Activated CD4-positive, alpha-beta T cell treated with anti-CD3 and anti-CD28 coated beads for 36 hours (primary cell): ENCODE data around the gene NAPA. TPM values are rescaled to one million over a fixed set of nuclear protein-coding genes. Genes with fewer than 3 reads are reported as not detected.

Source experiments
- ATAC-seq: fragments of 200-7000 bp; cut with Tn5 transposase; one replicate; pipeline ENCODE4 v1.10.0; 2021; ENCODE audit warnings: mild to moderate bottlenecking, moderate library complexity
- CTCF ChIA-PET: fragments of 350-600 bp; sonication (Branson Sonifier 250); formaldehyde crosslinking; loops from one replicate; lab custom pipeline; 2021; ENCODE audit warnings: antibody characterized with exemption; lab: Charles Lee
- POLR2A ChIA-PET: fragments of 350-600 bp; sonication (Branson Sonifier 250); formaldehyde crosslinking; loops from one replicate; lab custom pipeline; 2021; ENCODE audit warnings: antibody characterized with exemption, inconsistent platforms; lab: Charles Lee
- DNase-seq: peaks from one replicate; pipeline ENCODE4 v3.0.0-alpha.2; 2020
- H3K27ac Mint-ChIP-seq: one replicate; pipeline ENCODE4 v1.8.0; 2021; ENCODE audit warnings: mixed read lengths
- H3K27me3 Mint-ChIP-seq: one replicate; pipeline ENCODE4 v1.8.0; 2021; ENCODE audit warnings: mixed read lengths
- H3K36me3 Mint-ChIP-seq: one replicate; pipeline ENCODE4 v1.8.0; 2021; ENCODE audit warnings: low read depth, mixed read lengths
- H3K4me1 Mint-ChIP-seq: one replicate; pipeline ENCODE4 v1.8.0; 2021; ENCODE audit warnings: mixed read lengths
- H3K4me3 Mint-ChIP-seq: one replicate; pipeline ENCODE4 v1.8.0; 2021; ENCODE audit warnings: mild to moderate bottlenecking, moderate library complexity, mixed read lengths
- H3K9me3 Mint-ChIP-seq: one replicate; pipeline ENCODE4 v1.8.0; 2021; ENCODE audit warnings: low read depth, mixed read lengths
- intact Hi-C, 2 experiments: fragments of 100-400 bp; cut with DNase I in 1 of 2; cut with micrococcal nuclease in 1 of 2; formaldehyde crosslinking; loops; one replicate each; pipeline versions ENCODE4 v1.14.2 to v1.15.1; 2022 to 2024; cut with DNase I, micrococcal nuclease
- total RNA-seq, 2 experiments: library from RNA; stranded (reverse); gene quantifications; one replicate each; pipeline ENCODE4 v1.2.3, GENCODE V29; 2021

The NAPA gene
- total RNA-seq, 2 experiments from 2014 or later = 54.2 to 68.8 TPM

- ChIA-PET POLR2A (no interaction called here), CTCF (interaction anchor here (0.9 kb wide), 1 partner anchor 10 kb away, joined by 3 read pairs; the partner anchor contains the start of gene KPTN)
- peaks cover 14% of the 10 kb centered on the region for H3K4me1 Mint-ChIP-seq
- no peak overlapping the region for H3K27ac Mint-ChIP-seq
- H3K36me3 Mint-ChIP-seq = no peaks in the 10 kb centered on the region
- H3K4me3 Mint-ChIP-seq = no peak overlapping the region
- no peak for DNase-seq
- H3K9me3 Mint-ChIP-seq = no peaks in the 10 kb centered on the region
- intact Hi-C loops = no loop called here
- ATAC-seq = no peak
- H3K27me3 Mint-ChIP-seq = peaks cover 36% of the 10 kb centered on the region
These were observed 41.5 kb downstream of the NAPA start for GRCh38 chr19:47473336-47473735.

GRCh38 chr19:47471733-47472457 lies 43.0 kb downstream of the NAPA start, which contains the start of gene SLC8A2:
SLC8A2 (minus strand) TSS chr19:47471893; CDS start chr19:47466403, 5,490 bp downstream.
- ATAC-seq = peak; percentile 80
- intact Hi-C loops = loop anchor here in 1 of 2 experiments (1.0 kb wide), 1 partner anchor 11 kb away; no protein-coding TSS in a partner anchor
- DNase-seq = peak; percentile 82
- H3K27me3 Mint-ChIP-seq = peaks cover 46% of the 10 kb centered on the region
- H3K4me1 Mint-ChIP-seq = peaks cover 14% of the 10 kb centered on the region
- POLR2A ChIA-PET = interaction anchor here (0.6 kb wide), 1 partner anchor 971 kb away, joined by 4 read pairs; no protein-coding TSS in a partner anchor
- H3K4me3 Mint-ChIP-seq = no peak within 1 kb of the TSS
- no peak within 1 kb of the TSS for H3K27ac Mint-ChIP-seq
- CTCF ChIA-PET = interaction anchor here (0.6 to 1.6 kb wide), 3 partner anchors 35 to 1965 kb away, joined by 3 to 6 read pairs (median 6); no protein-coding TSS in a partner anchor
- no peaks in the 10 kb centered on the region for H3K36me3 Mint-ChIP-seq
- H3K9me3 Mint-ChIP-seq = no peaks in the 10 kb centered on the region

GRCh38 chr19:47471381-47471732 lies 43.5 kb downstream of the NAPA start:
- no peaks in the 10 kb centered on the region for H3K36me3 Mint-ChIP-seq
- H3K9me3 Mint-ChIP-seq = no peaks in the 10 kb centered on the region
- no peak overlapping the region for H3K27ac Mint-ChIP-seq
- POLR2A ChIA-PET = no interaction called here
- CTCF ChIA-PET = interaction anchor here (1.6 kb wide), 1 partner anchor 35 kb away, joined by 6 read pairs; no protein-coding TSS in a partner anchor
- ATAC-seq = no peak
- peaks cover 46% of the 10 kb centered on the region for H3K27me3 Mint-ChIP-seq
- no peak for DNase-seq
- no peak overlapping the region for H3K4me3 Mint-ChIP-seq
- intact Hi-C loops = no loop called here
- peaks cover 14% of the 10 kb centered on the region for H3K4me1 Mint-ChIP-seq

- ATAC-seq (no peak), DNase-seq (no peak)
- Mint-ChIP-seq H3K4me3 (no peak overlapping the region), H3K36me3 (no peaks in the 10 kb centered on the region), H3K27me3 (peaks cover 46% of the 10 kb centered on the region), H3K27ac (no peak overlapping the region), H3K4me1 (peaks cover 14% of the 10 kb centered on the region), H3K9me3 (no peaks in the 10 kb centered on the region)
- ChIA-PET CTCF (no interaction called here), POLR2A (no interaction called here)
- intact Hi-C loops = no loop called here
These were observed 44.2 kb downstream of the NAPA start for GRCh38 chr19:47470447-47471195.

- DNase-seq (no peak), ATAC-seq (no peak)
- no peaks in the 10 kb centered on the region for H3K9me3 Mint-ChIP-seq
- H3K27me3 Mint-ChIP-seq = peaks cover 46% of the 10 kb centered on the region
- peaks cover 14% of the 10 kb centered on the region for H3K4me1 Mint-ChIP-seq
- intact Hi-C loops = no loop called here
- POLR2A ChIA-PET = no interaction called here
- H3K27ac Mint-ChIP-seq = no peak overlapping the region
- H3K4me3 Mint-ChIP-seq = no peak overlapping the region
- CTCF ChIA-PET = no interaction called here
- H3K36me3 Mint-ChIP-seq = no peaks in the 10 kb centered on the region
These were observed 45.1 kb downstream of the NAPA start for GRCh38 chr19:47469719-47470118.

- Mint-ChIP-seq H3K4me3 (no peak overlapping the region), H3K4me1 (peaks cover 14% of the 10 kb centered on the region), H3K27me3 (peaks cover 49% of the 10 kb centered on the region), H3K27ac (no peak overlapping the region), H3K9me3 (no peaks in the 10 kb centered on the region), H3K36me3 (no peaks in the 10 kb centered on the region)
- intact Hi-C loops = no loop called here
- ChIA-PET CTCF (no interaction called here), POLR2A (no interaction called here)
- ATAC-seq (no peak), DNase-seq (no peak)
These were observed 45.5 kb downstream of the NAPA start for GRCh38 chr19:47469363-47469700.

GRCh38 chr19:47467914-47468313 lies 46.9 kb downstream of the NAPA start:
- H3K27ac Mint-ChIP-seq = no peak overlapping the region
- DNase-seq = no peak
- ChIA-PET CTCF (interaction anchor here (0.6 to 1.3 kb wide), 2 partner anchors 9 to 31 kb away, joined by 3 to 5 read pairs; no protein-coding TSS in a partner anchor), POLR2A (no interaction called here)
- no peaks in the 10 kb centered on the region for H3K36me3 Mint-ChIP-seq
- no peak for ATAC-seq
- H3K4me3 Mint-ChIP-seq = no peak overlapping the region
- intact Hi-C loops = no loop called here
- H3K27me3 Mint-ChIP-seq = peaks cover 45% of the 10 kb centered on the region
- peaks cover 14% of the 10 kb centered on the region for H3K4me1 Mint-ChIP-seq
- no peaks in the 10 kb centered on the region for H3K9me3 Mint-ChIP-seq

GRCh38 chr19:47465957-47466356 lies 48.9 kb downstream of the NAPA start:
- Mint-ChIP-seq H3K27ac (no peak overlapping the region), H3K9me3 (no peaks in the 10 kb centered on the region), H3K4me1 (peaks cover 7% of the 10 kb centered on the region), H3K27me3 (peaks cover 36% of the 10 kb centered on the region), H3K36me3 (no peaks in the 10 kb centered on the region), H3K4me3 (no peak overlapping the region)
- intact Hi-C loops = no loop called here
- ChIA-PET CTCF (no interaction called here), POLR2A (no interaction called here)
- ATAC-seq = no peak
- no peak for DNase-seq

GRCh38 chr19:47464675-47465419 lies 50.0 kb downstream of the NAPA start:
- Mint-ChIP-seq H3K4me1 (peaks cover 3% of the 10 kb centered on the region), H3K27ac (no peak overlapping the region), H3K36me3 (no peaks in the 10 kb centered on the region), H3K9me3 (no peaks in the 10 kb centered on the region), H3K4me3 (no peak overlapping the region), H3K27me3 (peaks cover 27% of the 10 kb centered on the region)
- ChIA-PET POLR2A (no interaction called here), CTCF (interaction anchor here (1.0 kb wide), 1 partner anchor 19 kb away, joined by 4 read pairs; the partner anchor contains the start of gene KPTN)
- DNase-seq (no peak), ATAC-seq (no peak)
- intact Hi-C loops = no loop called here

- no peak overlapping the region for H3K27ac Mint-ChIP-seq
- CTCF ChIA-PET = interaction anchor here (1.0 kb wide), 1 partner anchor 34 kb away, joined by 4 read pairs; no protein-coding TSS in a partner anchor
- intact Hi-C loops = no loop called here
These were observed 53.0 kb downstream of the NAPA start for GRCh38 chr19:47461876-47462275.

GRCh38 chr19:47459477-47459876 lies 55.4 kb downstream of the NAPA start:
- CTCF ChIA-PET = interaction anchor here (0.7 kb wide), 1 partner anchor 9 kb away, joined by 3 read pairs; no protein-coding TSS in a partner anchor
- ATAC-seq (no peak), DNase-seq (no peak)
- Mint-ChIP-seq H3K9me3 (peaks cover 4% of the 10 kb centered on the region), H3K4me3 (no peak overlapping the region), H3K4me1 (peaks cover 2% of the 10 kb centered on the region), H3K27me3 (peaks cover 24% of the 10 kb centered on the region), H3K36me3 (no peaks in the 10 kb centered on the region), H3K27ac (no peak overlapping the region)
- intact Hi-C loops = no loop called here
- POLR2A ChIA-PET = no interaction called here

More at GRCh38 chr19:47461876-47462275, 53.0 kb downstream of the NAPA start:
- DNase-seq (no peak), ATAC-seq (no peak)
- Mint-ChIP-seq H3K4me1 (peaks cover 2% of the 10 kb centered on the region), H3K4me3 (no peak overlapping the region), H3K9me3 (no peaks in the 10 kb centered on the region), H3K27me3 (peaks cover 9% of the 10 kb centered on the region), H3K36me3 (no peaks in the 10 kb centered on the region)
- POLR2A ChIA-PET = no interaction called here
